Spleen (tissue), 11 donors: ENCODE results near the gene DPF1. TPM values are rescaled to one million over a fixed set of nuclear protein-coding genes. Genes with fewer than 3 reads are reported as not detected.
"Not testable (repeated sequence)": the region's sequence is repeated elsewhere in the genome, so short reads cannot be mapped to it uniquely, and the experiment has no call there.

Experiments used
- DNase-seq: peaks from one replicate; pipeline ENCODE4 v3.0.0-alpha.2; 2020
- H3K27ac ChIP-seq, 8 donors: fragments of 200-600 bp; sonication (generic) in 7 of 8; 1 replicate in 4 of 8; 2 replicates in 4 of 8; pipeline versions ENCODE4 v1.5.0 to v1.8.0; 2016 to 2021; ENCODE audit warnings: inconsistent platforms in 4 of 8, mild to moderate bottlenecking in 4 of 8, moderate library complexity in 1 of 8
- H3K27me3 ChIP-seq, 7 donors: fragments of 200-600 bp; sonication (generic) in 6 of 7; replicated peaks in 1 of 7; 1 replicate in 4 of 7; 2 replicates in 3 of 7; pipeline versions ENCODE4 v1.5.0 to v1.8.0; 2016 to 2021; ENCODE audit warnings: inconsistent platforms in 3 of 7, mild to moderate bottlenecking in 1 of 7
- H3K36me3 ChIP-seq, 6 donors: fragments of 200-600 bp; sonication (generic) in 5 of 6; 1 replicate in 4 of 6; 2 replicates in 2 of 6; pipeline versions ENCODE4 v1.5.0 to v1.8.0; 2016 to 2021; ENCODE audit warnings: inconsistent platforms in 2 of 6
- H3K4me1 ChIP-seq, 6 donors: fragments of 200-600 bp; sonication (generic) in 5 of 6; 1 replicate in 3 of 6; 2 replicates in 3 of 6; pipeline versions ENCODE4 v1.5.0 to v1.8.0; 2016 to 2021; ENCODE audit warnings: inconsistent platforms in 3 of 6
- H3K4me3 ChIP-seq, 8 donors: fragments of 200-600 bp; sonication (generic) in 7 of 8; 1 replicate in 4 of 8; 2 replicates in 4 of 8; pipeline versions ENCODE4 v1.5.0 to v1.8.0; 2016 to 2021; ENCODE audit warnings: inconsistent platforms in 4 of 8, mild to moderate bottlenecking in 4 of 8, moderate library complexity in 2 of 8
- H3K9me3 ChIP-seq, 8 donors: fragments of 200-600 bp; sonication (generic) in 7 of 8; 1 replicate in 4 of 8; 2 replicates in 4 of 8; pipeline versions ENCODE4 v1.5.0 to v1.8.0; 2016 to 2021; ENCODE audit warnings: inconsistent platforms in 4 of 8
- POLR2A ChIP-seq, 3 donors: fragments of 450-650 bp; IDR thresholded peaks; one replicate each; pipeline ENCODE4 v1.5.1; 2017; ENCODE audit warnings: antibody characterized with exemption in 3 of 3, mild to moderate bottlenecking in 1 of 3
- POLR2AphosphoS5 ChIP-seq, 3 donors: sonication (generic); formaldehyde crosslinking; IDR thresholded peaks; one replicate each; pipeline ENCODE4 v1.5.1; 2017; ENCODE audit warnings: antibody characterized with exemption in 3 of 3
- WGBS, 5 donors: extraction: QIAGEN DNeasy Blood & Tissue Kit in 3 of 5; methylation state at CpG; one replicate each; pipeline versions ENCODE4 v1.1.5 to v1.1.7; 2013 to 2018; 5-methylcytosine and 5-hydroxymethylcytosine counted together
- intact Hi-C: fragments of 100-400 bp; cut with DNase I; formaldehyde crosslinking; loops from one replicate; pipeline ENCODE4 v1.15.0; 2023; ENCODE audit warnings: low total_unique reads
- polyA plus RNA-seq, 3 donors: library from polyadenylated mRNA; stranded (reverse); fragments of 200-250 nt; gene quantifications; one replicate each; pipeline ENCODE4 v1.2.1, GENCODE V29; 2013
- total RNA-seq, 7 donors: library from RNA; depleted of rRNA in 3 of 7; stranded (reverse); fragments of >200 nt in 3 of 7; fragmentation: NEBNext Ultra II Directional in 4 of 7; extraction: Animal tissue kit (Norgen Biotek cat#: 25700) in 4 of 7; gene quantifications; one replicate each; pipeline versions ENCODE4 v1.1.0 to v1.2.1, GENCODE V29; 2016 to 2021
- TF ChIP-seq, protein P1 (sequence below), 11 experiments: fragments of 200-600 bp in 7 of 11; fragments of 450-650 bp in 4 of 11; sonication (generic) in 4 of 11; IDR thresholded peaks in 8 of 11; conservative IDR thresholded peaks in 3 of 11; 1 replicate in 7 of 11; 2 replicates in 4 of 11; pipeline versions ENCODE4 v1.4.0 to v1.8.0; 2016 to 2021; ENCODE audit warnings: antibody characterized with exemption in 11 of 11, inconsistent platforms in 4 of 11, mild to moderate bottlenecking in 1 of 11
- donor health status: healthy with polysubstance abuse.
- donor health status: DM: no; HTN: no; CAD: no; lungs with moderate emphysema.
- donor health status: DM: no; HTN: no; CAD: no.
- donor health status: Bipolar disorder and iron deficiency.
- donor health status: healthy.
- donor health status: DM: no; HTN: no; CAD: no.
- donor health status: DM: yes; HTN: yes; CAD: no.

DPF1 gene
- total and polyA plus RNA-seq, 10 donors: 0.04 to 0.06 (median 0.06) TPM; not detected in 7

DNA sequence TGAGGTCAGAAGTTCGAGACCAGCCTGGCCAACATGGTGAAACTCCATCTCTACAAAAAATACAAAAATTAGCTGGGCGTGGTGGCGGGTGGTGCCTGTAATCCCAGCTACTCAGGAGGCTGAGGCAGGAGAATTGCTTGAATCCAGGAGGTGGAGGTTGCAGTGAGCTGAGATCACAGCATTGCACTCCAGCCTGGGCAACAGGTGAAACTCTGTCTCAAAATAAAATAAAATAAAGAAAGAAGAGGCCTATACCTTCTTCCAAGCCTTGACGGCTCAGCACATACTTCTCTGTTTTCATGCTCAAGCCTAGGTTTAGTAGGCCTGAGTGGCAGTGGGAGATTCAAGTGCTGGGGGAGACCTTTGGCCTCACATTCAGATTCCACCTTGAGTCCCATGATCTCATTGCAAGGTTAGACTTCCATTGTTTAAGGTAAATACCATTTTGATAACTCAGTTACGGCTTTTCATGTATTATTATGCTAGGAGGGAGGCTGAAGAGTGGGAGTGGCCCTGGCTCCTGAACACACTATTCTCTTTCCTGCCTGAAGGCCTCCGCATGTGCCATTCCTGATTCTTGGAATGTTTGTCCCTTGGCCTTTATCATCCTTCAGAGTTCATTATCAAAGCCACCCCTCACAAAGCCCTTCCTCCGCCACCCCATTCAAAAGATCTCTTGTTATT is 38.7 kb upstream of the DPF1 start:
- 93 to 96% (median 95%) methylated on average over 7 of the region's 7 CpGs for WGBS, 5 donors
- Histone ChIP-seq H3K27me3 (peaks cover 0 to 12% (median 0%) of the 10 kb centered on the region in 7 donors), H3K4me1 (peaks cover 0 to 47% (median 38%) of the 10 kb centered on the region in 6 donors), H3K4me3 (no peak overlapping the region), H3K27ac (no peak overlapping the region), H3K36me3 (no peaks in the 10 kb centered on the region), H3K9me3 (no peaks in the 10 kb centered on the region)
- no peak for TF ChIP-seq POLR2AphosphoS5 (IDR thresholded peaks at IDR 0.05)
- TF ChIP-seq, protein P1, sequence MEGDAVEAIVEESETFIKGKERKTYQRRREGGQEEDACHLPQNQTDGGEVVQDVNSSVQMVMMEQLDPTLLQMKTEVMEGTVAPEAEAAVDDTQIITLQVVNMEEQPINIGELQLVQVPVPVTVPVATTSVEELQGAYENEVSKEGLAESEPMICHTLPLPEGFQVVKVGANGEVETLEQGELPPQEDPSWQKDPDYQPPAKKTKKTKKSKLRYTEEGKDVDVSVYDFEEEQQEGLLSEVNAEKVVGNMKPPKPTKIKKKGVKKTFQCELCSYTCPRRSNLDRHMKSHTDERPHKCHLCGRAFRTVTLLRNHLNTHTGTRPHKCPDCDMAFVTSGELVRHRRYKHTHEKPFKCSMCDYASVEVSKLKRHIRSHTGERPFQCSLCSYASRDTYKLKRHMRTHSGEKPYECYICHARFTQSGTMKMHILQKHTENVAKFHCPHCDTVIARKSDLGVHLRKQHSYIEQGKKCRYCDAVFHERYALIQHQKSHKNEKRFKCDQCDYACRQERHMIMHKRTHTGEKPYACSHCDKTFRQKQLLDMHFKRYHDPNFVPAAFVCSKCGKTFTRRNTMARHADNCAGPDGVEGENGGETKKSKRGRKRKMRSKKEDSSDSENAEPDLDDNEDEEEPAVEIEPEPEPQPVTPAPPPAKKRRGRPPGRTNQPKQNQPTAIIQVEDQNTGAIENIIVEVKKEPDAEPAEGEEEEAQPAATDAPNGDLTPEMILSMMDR (IDR thresholded peaks at IDR 0.05 in 8 of 11, conservative IDR thresholded peaks at IDR 0.05 in 3 of 11): no peak
- intact Hi-C loops: no loop called here
- DNase-seq: no peak

DNA sequence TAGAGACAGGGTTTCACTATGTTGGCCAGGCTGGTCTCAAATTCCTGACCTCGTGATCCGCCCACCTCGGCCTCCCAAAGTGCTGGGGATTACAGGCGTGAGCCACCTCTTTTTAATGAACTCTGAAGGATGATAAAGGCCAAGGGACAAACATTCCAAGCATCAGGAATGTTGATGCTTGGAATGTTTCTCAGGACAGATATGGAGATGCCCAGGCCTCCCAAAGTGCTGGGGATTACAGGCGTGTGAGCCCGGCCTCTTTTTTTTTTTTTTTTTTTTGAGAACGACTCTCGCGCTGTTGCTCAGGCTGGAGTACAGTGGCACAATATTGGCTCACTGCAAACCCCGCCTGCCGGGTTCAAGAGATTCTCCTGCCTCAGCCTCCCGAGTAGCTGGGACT is 37.9 kb upstream of the DPF1 start:
- Histone ChIP-seq H3K27me3 (peaks cover 0 to 17% (median under 1%) of the 10 kb centered on the region in 7 donors), H3K4me1 (peaks cover under 1 to 41% (median 36%) of the 10 kb centered on the region in 6 donors)
- H3K36me3 ChIP-seq, H3K27ac ChIP-seq, H3K9me3 ChIP-seq, DNase-seq, intact Hi-C loops, H3K4me3 ChIP-seq: not testable (repeated sequence)
- 92 to 97% (median 95%) methylated on average over 12 of the region's 12 CpGs for whole genome bisulfite sequencing, 5 donors

DNA sequence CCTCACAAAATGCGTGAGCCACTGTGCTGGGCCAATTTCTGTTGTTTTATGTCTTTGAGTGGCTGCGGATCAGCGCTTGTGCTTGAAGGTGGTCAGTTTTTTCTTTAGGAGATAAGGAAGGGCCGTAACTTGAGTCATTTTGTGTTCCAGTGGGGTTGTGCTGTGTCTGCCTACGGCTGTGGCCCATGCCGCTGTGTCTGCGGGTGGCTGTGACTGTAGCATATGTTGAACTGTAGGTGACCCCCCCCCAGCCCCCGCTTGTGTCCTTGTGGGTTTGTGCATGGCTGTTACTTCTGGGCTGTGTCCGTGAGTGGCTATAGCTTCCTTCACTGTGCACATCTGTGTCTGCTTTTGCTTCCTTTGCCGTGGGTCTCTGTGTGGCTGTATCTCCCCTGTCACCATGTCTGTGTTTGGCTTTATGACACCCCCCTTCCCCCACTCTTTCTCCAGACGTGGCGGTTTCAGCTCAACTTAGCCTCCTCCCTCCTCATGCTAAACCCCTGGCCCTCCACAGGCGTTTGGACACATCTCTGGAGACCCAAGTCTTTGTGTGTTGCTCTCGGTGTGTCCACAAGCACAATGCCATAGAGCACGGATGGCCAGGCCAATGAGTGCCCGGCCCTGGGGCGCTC is 31.5 kb upstream of the DPF1 start:
- Histone ChIP-seq H3K27me3 (peaks cover 0 to 41% (median 12%) of the 10 kb centered on the region in 7 donors), H3K27ac (peak overlapping the region; percentile 4 to 91 (median 82)), H3K9me3 (no peaks in the 10 kb centered on the region), H3K4me3 (peak overlapping the region; percentile 33 to 72 (median 52)), H3K36me3 (no peaks in the 10 kb centered on the region), H3K4me1 (peaks cover 9 to 66% (median 51%) of the 10 kb centered on the region in 6 donors)
- 31 to 47% (median 36%) methylated on average over 11 to 17 of the region's 17 CpGs for WGBS, 5 donors
- intact Hi-C loops: no loop called here
- no peak for DNase-seq
- TF ChIP-seq, protein P1 (IDR thresholded peaks at IDR 0.05 in 8 of 11, conservative IDR thresholded peaks at IDR 0.05 in 3 of 11): no peak
- TF ChIP-seq POLR2AphosphoS5 (IDR thresholded peaks at IDR 0.05): no peak
- no peak for TF ChIP-seq POLR2A (IDR thresholded peaks at IDR 0.05)

DNA sequence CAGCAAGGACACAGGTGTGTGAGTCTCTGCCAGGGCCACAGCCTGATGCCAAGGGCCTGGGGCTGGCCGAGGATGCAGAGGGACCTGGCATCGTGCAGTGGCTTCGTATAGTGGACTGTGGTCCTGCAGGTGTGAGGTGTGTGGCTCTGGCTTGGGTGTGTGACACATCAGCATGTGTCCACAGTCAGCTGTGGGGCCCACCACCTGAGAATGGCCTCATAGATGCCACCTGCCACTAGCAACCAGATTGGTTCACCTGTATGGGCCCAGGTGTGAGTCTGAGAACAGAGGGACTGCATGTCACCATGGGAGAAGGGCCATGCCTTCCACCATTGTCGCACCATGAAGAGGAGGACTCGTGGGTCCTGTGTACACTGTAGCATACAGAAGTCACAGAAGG is 29.8 kb upstream of the DPF1 start:
- Histone ChIP-seq H3K9me3 (no peaks in the 10 kb centered on the region), H3K36me3 (no peaks in the 10 kb centered on the region), H3K4me3 (peak overlapping the region in 6 of 8 donors; percentile 11 to 72 (median 42)), H3K27ac (peak overlapping the region; percentile 57 to 91 (median 82)), H3K27me3 (peaks cover 0 to 41% (median 12%) of the 10 kb centered on the region in 7 donors), H3K4me1 (peaks cover 9 to 83% (median 55%) of the 10 kb centered on the region in 6 donors)
- intact Hi-C loops: no loop called here
- no peak for DNase-seq
- TF ChIP-seq, protein P1 (IDR thresholded peaks at IDR 0.05 in 8 of 11, conservative IDR thresholded peaks at IDR 0.05 in 3 of 11): no peak
- TF ChIP-seq POLR2A (IDR thresholded peaks at IDR 0.05): no peak
- TF ChIP-seq POLR2AphosphoS5 (IDR thresholded peaks at IDR 0.05): no peak
- 63 to 84% (median 76%) methylated on average over 3 to 5 of the region's 5 CpGs for WGBS, 5 donors
